Activated CD4-positive, alpha-beta T cell treated with anti-CD3 and anti-CD28 coated beads, Interleukin-2, amount 50 U/mL, for 1 hour (primary cell): ENCODE results near the gene METTL2B.
"Not testable (repeated sequence)": the region's sequence is repeated elsewhere in the genome, so short reads cannot be mapped to it uniquely, and the experiment has no call there.

Experiments used
- DNase-seq: peaks from one replicate; pipeline ENCODE4 v3.0.0-alpha.2; 2020

METTL2B gene

DNA sequence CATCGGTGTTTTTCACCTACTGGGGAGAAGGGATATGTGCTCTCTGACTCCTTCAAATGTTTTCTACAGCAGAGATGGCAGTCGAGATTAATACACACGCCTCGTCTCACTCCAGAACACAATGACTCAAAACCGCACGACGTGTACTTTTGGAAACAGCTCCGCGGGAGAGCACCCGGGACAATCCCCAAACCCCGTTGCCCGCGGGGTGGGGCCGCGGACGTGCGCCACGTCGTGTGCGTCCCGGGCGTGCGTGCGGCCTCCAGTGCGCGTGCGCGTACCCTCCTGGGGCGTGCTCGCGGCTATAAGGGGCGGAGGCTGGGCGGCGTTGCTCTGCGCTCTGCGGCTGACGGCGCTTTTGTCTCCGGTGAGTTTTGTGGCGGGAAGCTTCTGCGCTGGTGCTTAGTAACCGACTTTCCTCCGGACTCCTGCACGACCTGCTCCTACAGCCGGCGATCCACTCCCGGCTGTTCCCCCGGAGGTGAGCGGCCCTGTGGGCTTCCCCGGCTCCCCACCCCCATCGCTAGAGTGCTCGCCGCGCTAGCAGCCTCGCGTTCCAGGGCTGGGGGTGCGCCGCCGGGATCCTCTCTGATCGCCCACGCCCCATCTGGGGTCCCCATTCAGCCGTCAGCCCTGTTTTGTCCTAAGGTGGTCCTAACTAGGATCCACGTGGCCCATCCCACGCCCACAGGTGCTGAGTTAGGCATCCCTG is 20.8 kb upstream of the METTL2B start, which contains the start of gene HILPDA:
Gene HILPDA, plus strand, starts transcription at position 336 of the 712 bp plus-strand sequence. CDS start 1,391 bp downstream, outside the sequence.
- peak; percentile 91 for DNase-seq

DNA sequence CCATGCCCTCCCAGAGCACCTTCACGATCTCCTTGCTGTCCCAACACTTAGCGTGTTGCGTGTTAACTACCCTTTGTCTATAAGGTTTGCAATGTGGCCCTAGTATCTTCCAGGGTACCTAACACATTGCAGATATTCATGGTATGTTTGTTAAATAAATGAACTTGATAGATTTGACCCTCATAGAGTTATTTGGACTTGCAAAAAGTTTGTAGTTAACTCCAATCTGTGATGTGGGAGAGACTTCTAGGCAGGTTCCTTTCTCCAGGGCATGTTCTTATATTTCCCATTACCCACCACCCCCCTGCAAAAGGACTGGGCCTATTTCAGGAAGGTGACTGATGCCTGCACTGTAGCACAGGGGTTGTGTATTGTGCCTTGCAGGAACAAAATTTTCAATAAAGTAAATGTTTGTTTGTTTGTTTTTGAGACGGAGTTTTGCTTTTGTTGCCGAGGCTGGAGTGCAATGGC is 20.3 kb upstream of the METTL2B start:
- DNase-seq, result no peak

DNA sequence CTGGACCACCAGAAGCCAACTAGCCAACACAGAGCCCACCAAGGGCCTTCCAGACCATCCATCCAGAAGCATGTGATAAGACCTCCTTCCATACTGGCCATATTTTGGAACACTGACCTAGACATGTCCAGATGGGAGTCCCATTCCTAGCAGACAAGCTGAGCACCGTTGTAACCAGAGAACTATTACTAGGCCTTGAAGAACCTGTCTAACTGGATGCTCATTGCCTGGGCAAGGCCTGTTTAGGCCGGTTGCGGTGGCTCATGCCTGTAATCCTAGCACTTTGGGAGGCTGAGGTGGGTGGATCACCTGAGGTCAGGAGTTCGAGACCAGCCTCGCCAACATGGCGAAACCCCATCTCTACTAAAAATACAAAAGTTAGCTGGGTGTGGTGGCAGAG is 19.2 kb upstream of the METTL2B start:
- not testable (repeated sequence) for DNase-seq

GRCh38 chr7:128458956-128459355 is 17.6 kb upstream of the METTL2B start:
- no peak for DNase-seq

DNA sequence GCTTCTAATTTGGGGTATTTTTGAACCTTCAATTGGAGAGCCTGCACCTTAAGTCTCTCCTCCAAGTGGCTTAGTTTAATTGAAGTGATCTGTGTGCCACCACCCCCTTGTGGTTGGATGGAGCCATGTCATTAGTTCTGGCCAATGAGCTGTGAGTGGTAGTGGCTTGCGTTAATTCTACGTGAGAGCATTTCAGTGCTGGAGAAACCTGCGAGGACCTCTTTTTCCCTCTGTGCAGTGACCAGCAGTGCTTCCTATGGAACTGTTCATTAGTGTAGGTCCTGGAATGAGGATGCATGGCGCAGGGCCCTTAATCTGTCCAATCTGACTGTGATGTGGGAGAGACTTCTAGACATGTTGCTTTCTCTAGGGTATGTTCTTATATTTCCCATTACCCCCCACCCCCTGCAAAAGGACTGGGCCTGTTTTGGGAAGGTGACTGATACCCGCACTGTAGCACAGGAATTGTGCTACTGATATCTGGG is 17.1 kb upstream of the METTL2B start:
- DNase-seq, result peak; percentile 64

DNA sequence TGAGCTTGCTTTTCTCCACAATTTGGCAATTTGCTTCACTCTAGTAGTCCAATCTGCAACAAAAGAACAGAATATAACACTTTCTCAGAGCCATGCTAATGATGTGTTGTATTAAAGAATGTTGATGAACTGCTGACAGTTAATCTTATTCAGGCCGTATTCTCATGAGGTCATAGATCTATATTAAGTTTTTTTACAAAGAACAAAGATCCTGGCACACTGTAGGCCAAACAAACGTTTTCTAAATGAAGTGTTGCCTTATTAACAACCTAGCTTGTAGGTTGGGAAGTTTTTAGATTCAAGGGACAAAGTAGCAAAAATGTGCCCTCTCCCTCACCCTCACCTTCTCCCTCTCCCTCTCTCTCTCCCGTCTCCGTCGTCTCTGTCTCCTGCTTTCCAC is 14.1 kb upstream of the METTL2B start:
- DNase-seq, result no peak

- not testable (repeated sequence) for DNase-seq
Observed at GRCh38 chr7:128463345-128463744, 13.2 kb upstream of the METTL2B start.

GRCh38 chr7:128463933-128464332 is 12.6 kb upstream of the METTL2B start:
- not testable (repeated sequence) for DNase-seq

GRCh38 chr7:128466871-128467270 is 9.7 kb upstream of the METTL2B start:
- not testable (repeated sequence) for DNase-seq

GRCh38 chr7:128477336-128477690 is 765 bp downstream of the METTL2B start:
- DNase-seq, result not testable (repeated sequence)

DNA sequence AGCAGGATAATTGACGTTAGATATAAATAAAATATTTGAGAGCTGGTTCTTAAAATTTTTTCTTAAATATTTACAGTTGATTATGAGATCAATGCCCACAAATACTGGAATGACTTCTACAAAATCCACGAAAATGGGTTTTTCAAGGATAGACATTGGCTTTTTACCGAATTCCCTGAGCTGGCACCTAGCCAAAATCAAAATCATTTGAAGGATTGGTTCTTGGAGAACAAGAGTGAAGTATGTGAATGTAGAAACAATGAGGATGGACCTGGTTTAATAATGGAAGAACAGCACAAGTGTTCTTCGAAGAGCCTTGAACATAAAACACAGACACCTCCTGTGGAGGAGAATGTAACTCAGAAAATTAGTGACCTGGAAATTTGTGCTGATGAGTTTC is 2.5 kb downstream of the METTL2B start:
- DNase-seq, result not testable (repeated sequence)

- not testable (repeated sequence) for DNase-seq
Observed at GRCh38 chr7:128488134-128488533, 11.6 kb downstream of the METTL2B start.

- no peak for DNase-seq
Observed at GRCh38 chr7:128497405-128497804, 20.9 kb downstream of the METTL2B start.

GRCh38 chr7:128505416-128505815 is 28.9 kb downstream of the METTL2B start:
- DNase-seq, result not testable (repeated sequence)

- not testable (repeated sequence) for DNase-seq
Observed at GRCh38 chr7:128506819-128507218, 30.3 kb downstream of the METTL2B start.

DNA sequence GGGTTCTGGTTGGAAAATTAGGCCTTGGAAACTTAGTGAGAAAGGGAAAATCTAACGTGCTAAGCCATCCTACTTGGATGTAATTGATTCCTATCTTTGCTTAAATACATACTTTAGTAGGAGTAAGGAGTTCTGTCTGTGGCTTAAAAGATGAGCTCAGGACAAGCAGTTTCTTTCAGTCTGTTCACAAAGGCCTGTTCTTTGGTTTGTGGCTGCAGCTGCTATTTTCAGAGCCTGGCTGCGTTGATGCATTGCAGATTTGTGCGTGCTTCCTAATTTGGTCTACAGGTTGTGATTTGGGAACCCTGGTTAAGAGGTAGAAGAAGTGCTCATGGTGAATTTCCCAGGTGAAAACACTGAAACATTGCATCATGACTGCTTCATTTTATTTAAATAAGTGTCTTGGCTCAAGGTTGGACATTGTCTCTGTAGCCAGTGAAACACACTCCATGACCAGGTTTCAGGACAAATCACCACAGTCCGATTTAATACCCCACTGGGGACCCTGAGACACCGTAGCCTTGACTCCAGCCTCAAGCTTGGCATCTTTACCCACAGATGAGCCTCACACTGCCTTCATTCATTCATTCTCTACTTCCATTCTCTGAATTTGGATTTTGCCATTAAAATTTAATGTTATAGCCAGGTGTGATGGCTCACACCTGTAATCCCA is 30.9 kb downstream of the METTL2B start:
- DNase-seq, result not testable (repeated sequence)

DNA sequence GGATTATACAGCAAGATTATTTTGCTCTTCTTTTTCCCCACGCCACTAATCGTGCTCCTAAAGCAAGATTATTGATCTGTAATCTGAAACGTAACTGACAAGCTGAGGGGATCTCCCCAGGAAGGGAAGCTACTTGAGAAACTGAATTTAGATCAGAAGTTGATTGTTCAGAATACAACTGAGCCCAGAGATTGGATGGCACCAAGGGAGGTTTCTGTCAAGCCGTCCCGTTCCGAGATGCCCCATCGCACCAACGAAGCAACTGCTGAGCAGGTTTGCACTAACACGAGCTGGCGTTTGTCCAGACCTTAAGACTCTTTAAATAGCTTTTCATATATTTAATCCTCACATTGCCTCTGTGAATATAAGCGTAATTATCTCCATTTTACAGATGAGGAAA is 35.1 kb downstream of the METTL2B start:
- DNase-seq, result not testable (repeated sequence)

DNA sequence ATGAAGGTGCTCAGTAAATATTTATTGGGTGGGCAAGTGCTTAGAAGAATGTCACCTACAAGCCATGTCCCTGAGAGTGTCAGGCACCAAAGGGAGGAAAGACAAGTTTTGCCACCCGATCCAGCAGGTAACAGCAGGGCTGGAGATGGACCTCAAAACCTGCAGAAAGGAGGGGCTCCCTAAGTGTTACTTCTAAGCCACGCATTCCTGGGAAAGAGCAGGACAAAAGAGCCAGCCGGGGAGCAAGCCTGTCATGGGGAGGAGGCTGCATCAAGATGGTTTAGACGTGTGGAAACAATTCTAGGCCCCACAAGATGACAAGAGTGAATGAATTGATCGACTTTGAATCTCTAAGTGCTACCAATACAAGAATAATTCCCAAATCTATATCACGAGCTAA is 38.7 kb downstream of the METTL2B start:
- not testable (repeated sequence) for DNase-seq

- DNase-seq, result not testable (repeated sequence)
Observed at GRCh38 chr7:128517023-128517422, 40.5 kb downstream of the METTL2B start.

DNA sequence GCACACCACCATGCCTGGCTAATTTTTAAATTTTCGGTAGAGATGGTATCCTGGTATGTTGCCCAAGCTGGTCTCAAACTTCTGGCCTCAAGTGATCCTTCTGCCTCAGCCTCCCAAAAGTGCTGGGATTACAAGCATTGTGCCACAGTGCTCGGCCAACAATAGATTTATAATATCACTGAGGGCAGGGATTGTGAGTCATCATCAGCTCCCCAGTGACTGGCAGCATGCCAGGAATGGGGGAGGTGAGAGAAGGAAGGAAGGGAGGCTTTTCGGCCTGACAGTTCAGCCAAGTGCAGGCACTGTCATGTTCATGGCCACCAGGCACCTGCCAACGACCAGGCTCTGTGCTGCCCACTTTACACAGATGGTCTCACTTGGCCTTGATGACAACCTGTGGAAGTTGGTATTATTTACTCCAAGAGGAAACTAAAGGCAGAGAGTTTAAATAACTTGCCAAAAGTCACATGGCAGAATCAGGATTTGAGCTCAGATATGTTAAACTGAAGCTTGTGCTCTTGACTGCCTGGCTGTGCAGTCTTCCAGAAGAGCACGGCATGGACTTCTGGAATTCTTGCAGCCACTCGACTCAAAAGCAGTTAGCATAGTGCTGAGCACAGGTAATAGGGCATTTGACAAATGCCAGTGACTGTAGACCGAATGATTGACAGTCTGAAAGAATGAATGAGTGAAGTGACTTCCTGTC is 46.8 kb downstream of the METTL2B start:
- DNase-seq, result peak; percentile 72

DNA sequence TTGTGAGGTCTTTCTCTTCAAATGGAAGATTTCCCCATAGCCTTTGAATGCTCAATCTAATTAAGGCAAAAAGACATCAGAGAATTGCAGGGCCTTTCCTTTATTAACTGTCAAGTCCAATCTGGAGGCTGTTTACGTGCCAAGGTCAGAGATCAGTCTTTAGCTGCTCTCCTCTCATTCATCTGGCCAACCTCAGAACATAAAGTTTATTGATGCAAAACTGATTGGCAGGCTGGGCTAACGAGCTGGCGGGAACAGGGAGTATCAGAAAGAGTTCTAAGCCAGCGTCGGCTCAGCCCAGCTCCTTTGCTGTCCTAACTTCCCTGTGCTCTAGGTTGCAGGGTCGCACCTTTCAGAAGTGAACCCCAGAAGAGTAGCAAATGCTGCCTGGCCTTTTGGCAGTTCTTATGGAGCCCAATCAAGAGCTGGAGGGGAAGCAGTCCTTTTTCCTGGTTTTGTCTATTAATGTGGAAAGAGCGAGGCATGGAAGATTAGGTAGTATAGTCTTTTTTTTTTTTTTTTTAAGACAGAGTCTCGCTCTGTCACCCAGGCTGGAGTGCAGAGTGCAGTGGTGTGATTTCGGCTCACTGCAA is 47.5 kb downstream of the METTL2B start:
- not testable (repeated sequence) for DNase-seq

- DNase-seq, result not testable (repeated sequence)
Observed at GRCh38 chr7:128525584-128525983, 49.0 kb downstream of the METTL2B start.

GRCh38 chr7:128526062-128526466 is 49.5 kb downstream of the METTL2B start:
- not testable (repeated sequence) for DNase-seq
